Sigmoid colon (tissue), 7 donors: ENCODE data around the gene RNF128. TPM values are rescaled to one million over a fixed set of nuclear protein-coding genes. Genes with fewer than 3 reads are reported as not detected.

Experiments used
- DNase-seq: peaks from one replicate; pipeline ENCODE4 v3.0.0-alpha.2; 2019
- H3K27ac ChIP-seq, 4 donors: fragments of 200-600 bp; sonication (generic); one replicate each; pipeline ENCODE4 v1.5.1; 2016 to 2019; ENCODE audit warnings: mild to moderate bottlenecking in 1 of 4
- H3K27me3 ChIP-seq, 3 donors: fragments of 200-600 bp; sonication (generic); one replicate each; pipeline ENCODE4 v1.5.1; 2019; ENCODE audit warnings: mild to moderate bottlenecking in 1 of 3
- H3K36me3 ChIP-seq, 4 donors: fragments of 200-600 bp; sonication (generic); one replicate each; pipeline ENCODE4 v1.5.1; 2016 to 2019
- H3K4me1 ChIP-seq, 4 donors: fragments of 200-600 bp; sonication (generic); one replicate each; pipeline ENCODE4 v1.5.1; 2017 to 2019
- H3K4me3 ChIP-seq, 4 donors: fragments of 200-600 bp; sonication (generic); one replicate each; pipeline ENCODE4 v1.5.1; 2017 to 2019; ENCODE audit warnings: mild to moderate bottlenecking in 2 of 4, moderate library complexity in 1 of 4
- H3K9me3 ChIP-seq, 4 donors: fragments of 200-600 bp in 3 of 4; sonication (generic) in 3 of 4; one replicate each; pipeline versions ENCODE4 v1.5.1 to v1.6.1; 2013 to 2019
- EP300 ChIP-seq, 4 donors: sonication (generic); formaldehyde crosslinking; IDR thresholded peaks; one replicate each; pipeline ENCODE4 v1.6.1; 2017; ENCODE audit warnings: antibody characterized with exemption in 4 of 4
- POLR2A ChIP-seq, 2 donors: fragments of 450-650 bp; IDR thresholded peaks; one replicate each; pipeline ENCODE4 v1.6.1; 2016; ENCODE audit warnings: antibody characterized with exemption in 2 of 2, mild to moderate bottlenecking in 2 of 2, moderate library complexity in 2 of 2
- POLR2AphosphoS5 ChIP-seq, 4 donors: sonication (generic); formaldehyde crosslinking; IDR thresholded peaks; one replicate each; pipeline ENCODE4 v1.6.1; 2017; ENCODE audit warnings: antibody characterized with exemption in 4 of 4
- WGBS, 2 donors: extraction: QIAGEN DNeasy Blood & Tissue Kit; methylation state at CpG; one replicate each; pipeline ENCODE4 v1.1.7; 2013; 5-methylcytosine and 5-hydroxymethylcytosine counted together
- intact Hi-C: fragments of 100-400 bp; cut with DNase I; formaldehyde crosslinking; loops from one replicate; pipeline ENCODE4 v1.15.1; 2023
- polyA plus RNA-seq, 3 donors: library from polyadenylated mRNA; stranded (reverse); fragments of 200-250 nt; gene quantifications; one replicate each; pipeline ENCODE4 v1.2.3, GENCODE V29; 2013
- total RNA-seq, 4 donors: library from RNA; depleted of rRNA; stranded (reverse); fragments of >200 nt; gene quantifications; one replicate each; pipeline ENCODE4 v1.1.0, GENCODE V29; 2016
- TF ChIP-seq, protein P1 (sequence below), 4 experiments: fragments of 450-650 bp in 3 of 4; fragments of 200-600 bp in 1 of 4; IDR thresholded peaks; one replicate each; pipeline ENCODE4 v1.5.1; 2016 to 2019; ENCODE audit warnings: antibody characterized with exemption in 4 of 4, mild to moderate bottlenecking in 3 of 4, moderate library complexity in 2 of 4
- donor health status: healthy with polysubstance abuse.
- donor health status: Bipolar disorder and iron deficiency.
- donor health status: healthy.

Gene RNF128
- total and polyA plus RNA-seq, 7 donors = 0.36 to 10.5 (median 4.6) TPM; not detected in 3

DNA sequence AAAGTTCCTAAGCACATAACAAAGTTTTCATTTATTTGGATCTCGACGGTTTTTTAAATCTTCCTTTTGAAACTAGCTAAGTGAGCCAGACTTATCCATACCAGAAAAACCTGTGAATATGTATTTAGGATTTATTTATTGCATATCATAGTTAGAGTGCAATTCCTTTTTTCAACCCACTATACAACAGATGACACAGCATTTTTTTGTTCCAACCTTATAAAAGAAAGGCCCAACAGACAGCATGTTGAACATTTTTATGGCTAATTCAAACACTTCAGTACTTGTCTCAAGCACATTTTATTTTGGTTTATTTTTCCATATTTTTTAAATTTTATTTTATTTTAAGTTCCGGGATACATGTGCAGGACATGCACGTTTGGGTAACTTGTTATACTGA, 15.1 kb upstream of the RNF128 start:
- Histone ChIP-seq H3K36me3 (no peaks in the 10 kb centered on the region), H3K4me3 (no peak overlapping the region), H3K27ac (no peak overlapping the region), H3K27me3 (peaks cover 0 to 3% (median 0%) of the 10 kb centered on the region in 3 donors), H3K4me1 (no peaks in the 10 kb centered on the region), H3K9me3 (no peaks in the 10 kb centered on the region)
- intact Hi-C loops = no loop called here
- TF ChIP-seq POLR2A (IDR thresholded peaks at IDR 0.05) (no peak), EP300 (IDR thresholded peaks at IDR 0.05) (no peak), POLR2AphosphoS5 (IDR thresholded peaks at IDR 0.05) (no peak)
- TF ChIP-seq, protein P1, sequence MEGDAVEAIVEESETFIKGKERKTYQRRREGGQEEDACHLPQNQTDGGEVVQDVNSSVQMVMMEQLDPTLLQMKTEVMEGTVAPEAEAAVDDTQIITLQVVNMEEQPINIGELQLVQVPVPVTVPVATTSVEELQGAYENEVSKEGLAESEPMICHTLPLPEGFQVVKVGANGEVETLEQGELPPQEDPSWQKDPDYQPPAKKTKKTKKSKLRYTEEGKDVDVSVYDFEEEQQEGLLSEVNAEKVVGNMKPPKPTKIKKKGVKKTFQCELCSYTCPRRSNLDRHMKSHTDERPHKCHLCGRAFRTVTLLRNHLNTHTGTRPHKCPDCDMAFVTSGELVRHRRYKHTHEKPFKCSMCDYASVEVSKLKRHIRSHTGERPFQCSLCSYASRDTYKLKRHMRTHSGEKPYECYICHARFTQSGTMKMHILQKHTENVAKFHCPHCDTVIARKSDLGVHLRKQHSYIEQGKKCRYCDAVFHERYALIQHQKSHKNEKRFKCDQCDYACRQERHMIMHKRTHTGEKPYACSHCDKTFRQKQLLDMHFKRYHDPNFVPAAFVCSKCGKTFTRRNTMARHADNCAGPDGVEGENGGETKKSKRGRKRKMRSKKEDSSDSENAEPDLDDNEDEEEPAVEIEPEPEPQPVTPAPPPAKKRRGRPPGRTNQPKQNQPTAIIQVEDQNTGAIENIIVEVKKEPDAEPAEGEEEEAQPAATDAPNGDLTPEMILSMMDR (IDR thresholded peaks at IDR 0.05) = no peak
- 85 to 92% methylated on average over 4 of the region's 4 CpGs for WGBS, 2 donors
- no peak for DNase-seq

GRCh38 chrX:106716004-106716403, 10.5 kb upstream of the RNF128 start:
- no peaks in the 10 kb centered on the region for H3K36me3 ChIP-seq
- 20 to 71% methylated on average over 1 of the region's 1 CpG for WGBS, 2 donors
- H3K4me3 ChIP-seq = no peak overlapping the region
- intact Hi-C loops = no loop called here
- no peak for TF ChIP-seq POLR2AphosphoS5 (IDR thresholded peaks at IDR 0.05)
- H3K27me3 ChIP-seq = peaks cover 0 to 3% (median 0%) of the 10 kb centered on the region in 3 donors
- no peak for DNase-seq
- H3K27ac ChIP-seq = no peak overlapping the region
- no peaks in the 10 kb centered on the region for H3K4me1 ChIP-seq
- H3K9me3 ChIP-seq = no peaks in the 10 kb centered on the region

DNA sequence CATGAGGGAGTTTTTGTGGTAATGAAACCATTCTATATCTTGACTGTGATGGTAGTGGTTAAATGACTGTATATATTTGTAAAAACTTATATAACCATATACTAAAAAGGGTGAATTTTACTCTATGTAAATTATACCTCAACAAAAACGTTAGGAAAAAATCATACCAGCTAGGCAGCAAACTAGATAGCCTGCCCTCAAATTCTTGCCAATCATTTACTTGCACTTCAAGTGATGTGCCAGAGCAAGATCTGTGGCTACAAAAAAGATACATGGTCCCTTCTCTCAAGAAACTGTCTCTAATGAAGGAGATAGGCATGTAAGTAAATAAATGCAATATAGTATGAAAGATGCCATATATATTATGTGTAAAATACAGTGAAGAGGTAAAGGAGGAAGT, 10.0 kb upstream of the RNF128 start:
- DNase-seq = no peak
- WGBS, 2 donors = 9 to 38% methylated on average over 1 of the region's 1 CpG
- Histone ChIP-seq H3K4me1 (no peaks in the 10 kb centered on the region), H3K36me3 (no peaks in the 10 kb centered on the region), H3K4me3 (no peak overlapping the region), H3K27me3 (peaks cover 0 to 3% (median 0%) of the 10 kb centered on the region in 3 donors), H3K9me3 (no peaks in the 10 kb centered on the region), H3K27ac (no peak overlapping the region)
- intact Hi-C loops = no loop called here
- no peak for TF ChIP-seq POLR2AphosphoS5 (IDR thresholded peaks at IDR 0.05)
- TF ChIP-seq EP300 (IDR thresholded peaks at IDR 0.05) = no peak
- TF ChIP-seq, protein P1 (IDR thresholded peaks at IDR 0.05) = no peak
- TF ChIP-seq POLR2A (IDR thresholded peaks at IDR 0.05) = no peak

DNA sequence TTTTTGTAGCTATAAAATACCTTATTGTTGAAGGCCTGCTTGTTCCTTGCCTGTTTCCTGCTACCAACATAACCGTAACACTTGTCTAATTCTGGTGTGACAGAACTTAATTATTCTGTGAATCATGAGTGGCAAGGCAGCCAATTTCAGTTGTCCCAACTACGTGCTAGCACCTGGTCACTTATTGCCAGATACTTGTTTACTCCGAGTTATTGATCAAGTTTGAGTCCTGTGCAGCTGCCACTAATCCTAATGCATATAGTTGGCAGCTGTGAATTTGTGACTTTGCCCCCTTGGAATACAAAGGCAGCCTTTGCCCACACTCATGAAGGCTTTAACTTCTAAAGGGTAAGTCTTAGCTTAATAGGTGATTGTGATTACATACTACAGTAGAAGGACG, 7.8 kb upstream of the RNF128 start:
- WGBS, 2 donors = 17 to 59% methylated on average over 4 of the region's 4 CpGs

GRCh38 chrX:106725931-106726330, 570 bp upstream of the RNF128 start:
- no peaks in the 10 kb centered on the region for H3K9me3 ChIP-seq
- peak overlapping the region in 3 of 4 donors; percentile 41 to 51 (median 46) for H3K4me3 ChIP-seq
- DNase-seq = no peak
- intact Hi-C loops = no loop called here
- peaks cover 0 to 7% (median 0%) of the 10 kb centered on the region in 4 donors for H3K4me1 ChIP-seq
- no peaks in the 10 kb centered on the region for H3K36me3 ChIP-seq
- no peak overlapping the region for H3K27ac ChIP-seq
- H3K27me3 ChIP-seq = peaks cover 0 to 8% (median 0%) of the 10 kb centered on the region in 3 donors
- TF ChIP-seq POLR2AphosphoS5 (IDR thresholded peaks at IDR 0.05) (no peak), POLR2A (IDR thresholded peaks at IDR 0.05) (no peak), EP300 (IDR thresholded peaks at IDR 0.05) (no peak)
- TF ChIP-seq, protein P1 (IDR thresholded peaks at IDR 0.05) = no peak
- 2 to 7% methylated on average over 8 of the region's 8 CpGs for WGBS, 2 donors

More for the DNA sequence above, 7.8 kb upstream of the RNF128 start:
- Histone ChIP-seq H3K27ac (no peak overlapping the region), H3K4me3 (no peak overlapping the region), H3K4me1 (no peaks in the 10 kb centered on the region), H3K9me3 (no peaks in the 10 kb centered on the region), H3K27me3 (peaks cover 0 to 3% (median 0%) of the 10 kb centered on the region in 3 donors), H3K36me3 (no peaks in the 10 kb centered on the region)
- no peak for DNase-seq
- intact Hi-C loops = no loop called here
- TF ChIP-seq POLR2AphosphoS5 (IDR thresholded peaks at IDR 0.05) (no peak), POLR2A (IDR thresholded peaks at IDR 0.05) (no peak), EP300 (IDR thresholded peaks at IDR 0.05) (no peak)
- TF ChIP-seq, protein P1 (IDR thresholded peaks at IDR 0.05) = no peak
